Kidney epithelial cell (primary cell): Measurements from ENCODE around the gene DNER. TPM values are rescaled to one million over a fixed set of nuclear protein-coding genes. Genes with fewer than 3 reads are reported as not detected.

Experiments
- DNase-seq: peaks from one replicate; pipeline ENCODE4 v3.0.0-alpha.2; 2010; ENCODE audit warnings: low read depth
- H3K27me3 ChIP-seq: 2 replicates; pipeline ENCODE4 v1.6.0; 2011; ENCODE audit warnings: low read length; ENCODE audit not compliant: control insufficient read depth, insufficient read depth
- H3K36me3 ChIP-seq: 2 replicates; pipeline ENCODE4 v1.5.1; 2011; ENCODE audit warnings: low read length; ENCODE audit not compliant: control insufficient read depth, insufficient read depth
- H3K4me3 ChIP-seq: 2 replicates; pipeline ENCODE4 v1.5.1; 2011; ENCODE audit warnings: low read depth, mild to moderate bottlenecking, control low read depth, low read length
- CTCF ChIP-seq: IDR thresholded peaks from 2 replicates; pipeline ENCODE4 v1.5.1; 2011; ENCODE audit warnings: mild to moderate bottlenecking, moderate library complexity, low read length, control low read depth, inconsistent platforms; ENCODE audit not compliant: insufficient read depth, poor library complexity, severe bottlenecking
- total RNA-seq: library from RNA; depleted of rRNA; stranded (reverse); fragments of >200 nt; gene quantifications from 2 replicates; pipeline ENCODE4 v1.2.3, GENCODE V29; 2015

DNER gene
- total RNA-seq, 1 donor from 2014 or later = 5.5 TPM

DNA sequence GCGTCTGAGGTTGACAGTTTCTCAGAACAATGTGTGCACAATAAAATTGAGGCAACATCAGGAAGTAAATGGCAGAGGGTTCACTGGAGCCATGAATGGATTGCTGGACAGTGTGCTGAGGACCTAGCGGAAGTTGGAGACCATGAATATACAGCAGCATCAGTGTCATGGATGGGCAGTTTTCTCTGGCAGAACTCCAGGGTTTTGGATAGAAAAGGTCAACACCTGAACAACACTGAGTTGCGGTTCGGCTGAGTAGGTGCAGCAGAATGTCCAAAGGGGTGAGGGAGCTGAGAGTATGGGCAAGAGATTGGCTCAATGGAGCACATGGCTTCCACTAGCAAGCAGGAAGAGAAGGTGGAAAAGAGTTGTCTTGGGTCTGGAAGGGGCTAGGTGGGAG, 73.7 kb downstream of the DNER start:
- no peak for TF ChIP-seq CTCF
- Histone ChIP-seq H3K36me3 (no peaks in the 10 kb centered on the region), H3K27me3 (no peaks in the 10 kb centered on the region), H3K4me3 (no peak overlapping the region)
- no peak for DNase-seq

GRCh38 chr2:229636571-229636970, 77.8 kb downstream of the DNER start:
- TF ChIP-seq CTCF = no peak
- no peak overlapping the region for H3K4me3 ChIP-seq
- DNase-seq = no peak
- H3K27me3 ChIP-seq = peaks cover 2% of the 10 kb centered on the region
- H3K36me3 ChIP-seq = no peaks in the 10 kb centered on the region

DNA sequence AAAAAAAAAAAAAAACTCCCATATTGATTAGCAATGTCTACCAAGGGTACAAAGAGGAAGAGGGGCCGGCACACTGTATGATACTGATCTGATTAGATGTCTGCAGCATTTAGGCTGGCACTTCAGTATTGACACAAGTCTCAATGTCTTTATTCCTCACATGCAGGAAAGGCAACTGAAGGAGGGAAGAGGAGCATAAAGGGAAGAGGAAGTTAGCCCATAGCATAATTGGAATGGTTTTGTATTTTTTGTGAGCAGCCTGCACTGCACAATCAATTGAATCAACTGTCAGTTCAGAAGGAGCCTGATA, 79.0 kb downstream of the DNER start:
- Histone ChIP-seq H3K27me3 (peaks cover 2% of the 10 kb centered on the region), H3K36me3 (no peaks in the 10 kb centered on the region), H3K4me3 (no peak overlapping the region)
- no peak for TF ChIP-seq CTCF
- DNase-seq = no peak

DNA sequence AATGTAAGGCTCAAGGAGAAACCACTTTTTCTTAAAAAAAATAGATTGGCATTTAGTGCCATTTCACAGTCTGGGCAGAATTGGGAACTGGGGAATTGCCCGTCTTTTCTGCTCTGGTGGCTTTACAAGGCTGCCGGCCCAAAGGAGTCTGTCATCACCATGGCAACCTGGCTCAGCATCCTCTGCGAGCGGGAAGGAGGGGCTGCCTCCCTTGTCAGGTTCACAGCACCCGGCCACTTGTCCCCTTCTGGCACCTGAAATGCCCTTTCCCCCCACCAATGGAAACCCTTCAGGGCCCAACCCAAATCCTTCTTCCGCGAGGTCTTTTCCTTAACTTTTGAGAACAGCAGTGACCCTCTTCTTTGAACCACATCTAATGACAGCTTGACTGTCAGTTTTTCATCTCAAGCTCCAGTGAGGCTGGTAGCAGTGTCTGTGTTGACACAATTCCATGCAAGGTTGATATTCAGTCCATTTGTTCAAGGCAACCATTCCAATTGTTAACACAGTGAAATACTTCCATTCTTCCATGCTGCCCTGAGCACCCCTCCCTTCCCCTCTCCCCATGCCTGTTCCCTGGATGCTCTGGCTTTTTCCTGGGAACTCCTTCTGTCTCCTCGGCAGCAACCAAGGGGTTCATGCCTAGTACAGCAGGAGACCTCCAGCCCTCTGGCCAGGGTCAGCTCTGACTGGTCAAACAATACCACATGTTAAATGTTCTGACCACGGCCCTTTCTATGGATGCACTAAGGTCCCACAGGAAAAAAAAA, 79.6 kb downstream of the DNER start:
- no peak for TF ChIP-seq CTCF
- DNase-seq = no peak
- H3K36me3 ChIP-seq = no peaks in the 10 kb centered on the region
- no peak overlapping the region for H3K4me3 ChIP-seq
- peaks cover 2% of the 10 kb centered on the region for H3K27me3 ChIP-seq

DNA sequence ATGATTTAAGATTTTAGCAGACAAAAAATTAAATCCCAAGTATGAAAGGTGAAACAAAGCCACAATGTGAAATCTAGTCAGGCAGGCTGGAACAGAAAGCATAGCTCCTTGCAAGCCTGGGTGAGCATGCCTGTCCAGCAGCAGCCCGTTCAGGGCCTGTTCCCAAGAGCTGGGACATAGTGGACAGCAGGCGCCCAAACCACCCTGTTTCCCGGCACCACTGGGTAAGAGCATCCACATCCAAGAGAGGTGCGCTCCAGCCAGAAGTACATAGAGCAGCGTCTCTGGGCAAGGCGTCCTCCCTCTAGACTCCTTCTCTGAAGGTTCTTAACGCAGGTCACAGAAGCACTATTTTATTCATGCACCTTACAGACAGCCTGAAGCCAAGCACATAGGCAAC, 80.8 kb downstream of the DNER start:
- peaks cover 2% of the 10 kb centered on the region for H3K27me3 ChIP-seq
- DNase-seq = no peak
- no peak overlapping the region for H3K4me3 ChIP-seq
- no peaks in the 10 kb centered on the region for H3K36me3 ChIP-seq
- TF ChIP-seq CTCF = no peak

DNA sequence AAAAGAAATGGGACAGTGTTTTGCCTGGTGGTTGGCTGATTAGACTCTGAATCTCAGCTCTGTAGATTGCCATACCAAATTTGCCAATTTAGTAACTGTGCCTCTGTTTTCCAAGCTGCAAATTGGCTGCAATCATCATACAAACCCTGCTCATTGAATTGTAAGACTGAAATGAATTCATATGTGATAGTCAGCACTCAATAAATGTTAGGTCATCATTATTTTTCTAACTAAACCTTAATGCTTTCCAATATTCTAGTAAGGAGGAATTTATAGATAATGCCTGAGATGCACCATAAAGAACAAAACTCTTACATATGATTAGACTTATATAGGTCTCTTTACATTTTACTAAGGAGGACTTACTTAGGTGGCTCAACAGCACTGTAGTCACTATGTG, 85.3 kb downstream of the DNER start:
- no peak for TF ChIP-seq CTCF
- no peaks in the 10 kb centered on the region for H3K27me3 ChIP-seq
- no peak for DNase-seq
- no peaks in the 10 kb centered on the region for H3K36me3 ChIP-seq
- H3K4me3 ChIP-seq = no peak overlapping the region
